Peyer's patch (tissue), 4 donors: ENCODE measurements around the gene COL20A1.

Experiments used
- POLR2A ChIP-seq, 2 donors: fragments of 450-650 bp; IDR thresholded peaks; one replicate each; pipeline ENCODE4 v1.5.1; 2017; ENCODE audit warnings: antibody characterized with exemption in 2 of 2, mild to moderate bottlenecking in 2 of 2, moderate library complexity in 2 of 2
- TF ChIP-seq, protein P1 (sequence below), 6 experiments: fragments of 450-650 bp in 4 of 6; fragments of 200-600 bp in 2 of 6; sonication (generic) in 1 of 6; IDR thresholded peaks; one replicate each; pipeline ENCODE4 v1.5.1; 2017 to 2019; ENCODE audit warnings: antibody characterized with exemption in 6 of 6, mild to moderate bottlenecking in 3 of 6, moderate library complexity in 1 of 6

DNA sequence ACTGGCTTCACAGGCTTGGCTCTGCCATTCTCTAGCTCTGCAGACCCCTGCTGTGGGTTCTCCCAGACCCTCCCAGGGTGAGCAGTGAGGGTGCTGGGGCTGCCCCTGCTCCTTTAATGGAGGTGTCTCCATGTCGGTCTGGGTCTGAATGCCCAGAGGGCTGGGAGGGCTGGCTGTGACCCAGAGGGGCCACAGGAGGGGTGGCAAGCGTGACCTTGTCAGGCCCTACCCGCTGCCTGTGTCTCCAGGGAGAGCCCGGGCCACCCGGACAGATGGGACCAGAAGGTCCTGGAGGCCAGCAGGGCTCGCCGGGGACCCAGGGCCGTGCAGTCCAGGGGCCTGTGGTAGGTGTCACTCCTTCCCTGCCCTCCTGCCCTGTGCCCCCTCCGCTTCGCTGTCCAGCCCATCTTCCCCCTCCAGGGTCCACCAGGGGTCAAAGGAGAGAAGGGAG, 32.1 kb downstream of the COL20A1 start:
- no peak for TF ChIP-seq POLR2A (IDR thresholded peaks at IDR 0.05)
- TF ChIP-seq, protein P1, sequence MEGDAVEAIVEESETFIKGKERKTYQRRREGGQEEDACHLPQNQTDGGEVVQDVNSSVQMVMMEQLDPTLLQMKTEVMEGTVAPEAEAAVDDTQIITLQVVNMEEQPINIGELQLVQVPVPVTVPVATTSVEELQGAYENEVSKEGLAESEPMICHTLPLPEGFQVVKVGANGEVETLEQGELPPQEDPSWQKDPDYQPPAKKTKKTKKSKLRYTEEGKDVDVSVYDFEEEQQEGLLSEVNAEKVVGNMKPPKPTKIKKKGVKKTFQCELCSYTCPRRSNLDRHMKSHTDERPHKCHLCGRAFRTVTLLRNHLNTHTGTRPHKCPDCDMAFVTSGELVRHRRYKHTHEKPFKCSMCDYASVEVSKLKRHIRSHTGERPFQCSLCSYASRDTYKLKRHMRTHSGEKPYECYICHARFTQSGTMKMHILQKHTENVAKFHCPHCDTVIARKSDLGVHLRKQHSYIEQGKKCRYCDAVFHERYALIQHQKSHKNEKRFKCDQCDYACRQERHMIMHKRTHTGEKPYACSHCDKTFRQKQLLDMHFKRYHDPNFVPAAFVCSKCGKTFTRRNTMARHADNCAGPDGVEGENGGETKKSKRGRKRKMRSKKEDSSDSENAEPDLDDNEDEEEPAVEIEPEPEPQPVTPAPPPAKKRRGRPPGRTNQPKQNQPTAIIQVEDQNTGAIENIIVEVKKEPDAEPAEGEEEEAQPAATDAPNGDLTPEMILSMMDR (IDR thresholded peaks at IDR 0.05), result no peak
